Amniotic epithelial cell (primary cell): ENCODE results near the gene CRB1.

ENCODE experiments used
- DNase-seq: peaks from one replicate; pipeline ENCODE4 v3.0.0-alpha.2; 2010; ENCODE audit warnings: low read depth

CRB1 gene

DNA sequence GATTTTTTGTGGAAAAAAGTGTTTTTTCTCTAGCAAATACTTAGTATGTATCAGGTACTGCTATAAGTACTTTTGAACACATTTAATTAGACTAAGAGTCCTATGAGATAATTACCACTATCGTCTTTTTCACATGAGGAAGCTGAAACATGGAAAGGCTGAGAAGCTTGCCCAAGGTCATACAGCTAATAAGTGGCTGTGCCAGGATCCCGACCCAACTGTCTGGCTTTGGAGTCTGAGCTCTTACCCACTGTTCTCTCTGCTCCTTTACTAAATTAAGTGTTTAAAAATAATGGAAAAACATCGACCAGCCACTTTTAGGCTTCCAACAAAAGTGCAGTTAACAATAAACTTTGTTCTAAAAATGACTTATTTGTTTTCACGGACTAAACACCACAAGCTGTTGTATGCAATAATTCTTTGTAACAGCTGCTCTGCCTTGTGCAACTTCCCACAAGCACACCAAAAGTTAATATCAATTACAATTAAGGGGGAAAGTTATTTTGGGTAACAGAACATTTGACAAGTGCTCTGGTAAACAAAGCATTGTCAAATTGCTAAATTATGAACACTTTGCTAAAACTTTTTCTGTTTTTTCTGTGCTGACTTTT is 75.7 kb downstream of the CRB1 start:
- no peak for DNase-seq

- no peak for DNase-seq
Measured at GRCh38 chr1:197351821-197352440, 83.9 kb downstream of the CRB1 start.

GRCh38 chr1:197355248-197355995 is 87.4 kb downstream of the CRB1 start:
- DNase-seq = no peak

DNA sequence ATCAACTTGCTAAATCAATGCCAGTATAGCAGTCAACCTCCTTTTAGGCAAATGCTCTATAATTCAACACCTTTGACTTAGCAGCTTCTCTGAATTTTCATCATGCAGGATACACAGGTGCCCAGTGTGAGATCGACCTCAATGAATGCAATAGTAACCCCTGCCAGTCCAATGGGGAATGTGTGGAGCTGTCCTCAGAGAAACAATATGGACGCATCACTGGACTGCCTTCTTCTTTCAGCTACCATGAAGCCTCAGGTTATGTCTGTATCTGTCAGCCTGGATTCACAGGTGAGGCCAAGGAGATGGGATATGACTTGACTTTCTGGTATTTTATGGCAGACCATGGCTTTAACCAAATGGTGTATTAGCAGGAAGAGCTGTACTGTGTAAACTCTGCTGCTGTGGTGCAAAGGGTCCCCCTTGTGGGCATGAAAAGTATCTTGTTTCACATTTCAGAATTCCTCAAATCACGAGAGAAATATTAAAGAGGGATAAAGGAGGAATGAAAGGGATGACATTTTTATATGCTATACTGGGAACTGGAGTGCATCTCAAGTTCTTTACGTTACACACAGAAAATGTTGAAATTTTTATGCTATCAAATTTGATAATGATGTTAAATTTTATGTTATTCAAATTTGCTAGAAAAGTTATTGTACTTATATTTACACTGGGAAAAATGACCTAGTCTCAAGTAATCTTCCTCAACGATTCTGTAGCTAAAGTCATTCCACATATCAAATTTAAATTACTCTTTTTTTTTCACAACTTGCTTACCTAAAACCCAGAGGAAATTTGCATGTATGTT is 88.9 kb downstream of the CRB1 start:
- peak; percentile 53 for DNase-seq

DNA sequence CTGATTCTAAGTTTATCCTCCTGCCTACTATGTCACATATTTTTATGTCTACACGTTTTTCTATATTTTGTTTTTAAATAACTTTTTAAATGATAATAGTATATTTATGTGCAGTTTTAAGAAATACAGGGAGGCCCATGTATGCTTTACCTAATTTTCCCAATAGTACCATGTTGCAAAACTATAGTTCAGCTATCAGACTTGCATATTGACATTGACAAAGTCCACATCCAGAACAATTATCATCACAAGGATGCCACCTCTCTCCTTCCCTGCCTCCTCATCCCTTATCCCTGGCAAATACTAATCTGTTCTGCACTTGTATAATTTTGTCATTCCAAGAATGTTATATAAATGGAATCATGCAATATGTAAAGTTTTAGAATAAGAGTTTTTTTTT is 90.9 kb downstream of the CRB1 start:
- no peak for DNase-seq

GRCh38 chr1:197360068-197360467 is 92.0 kb downstream of the CRB1 start:
- DNase-seq = no peak

DNA sequence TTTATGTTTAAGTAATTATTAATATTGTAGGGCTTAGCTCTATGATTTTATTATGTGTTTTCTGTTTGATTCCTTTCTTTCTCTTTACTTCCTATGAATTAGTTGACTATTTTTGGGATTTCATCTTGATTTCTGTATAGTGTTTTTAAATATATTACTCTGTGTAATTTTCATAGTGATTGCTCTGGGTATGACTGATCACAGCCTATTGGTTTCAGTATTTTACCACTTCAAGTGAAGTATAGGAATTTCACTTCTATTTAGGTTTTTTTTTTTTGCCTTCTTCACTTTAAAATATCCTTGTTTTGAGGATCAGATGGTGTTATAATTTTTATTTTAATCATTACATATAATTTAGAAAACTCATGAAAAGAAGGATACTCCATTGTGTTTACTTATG is 94.8 kb downstream of the CRB1 start:
- no peak for DNase-seq

- DNase-seq = no peak
Measured at GRCh38 chr1:197363855-197364254, 95.8 kb downstream of the CRB1 start.

GRCh38 chr1:197366996-197367395 is 98.9 kb downstream of the CRB1 start:
- DNase-seq = no peak

GRCh38 chr1:197367627-197368026 is 99.6 kb downstream of the CRB1 start:
- no peak for DNase-seq

DNA sequence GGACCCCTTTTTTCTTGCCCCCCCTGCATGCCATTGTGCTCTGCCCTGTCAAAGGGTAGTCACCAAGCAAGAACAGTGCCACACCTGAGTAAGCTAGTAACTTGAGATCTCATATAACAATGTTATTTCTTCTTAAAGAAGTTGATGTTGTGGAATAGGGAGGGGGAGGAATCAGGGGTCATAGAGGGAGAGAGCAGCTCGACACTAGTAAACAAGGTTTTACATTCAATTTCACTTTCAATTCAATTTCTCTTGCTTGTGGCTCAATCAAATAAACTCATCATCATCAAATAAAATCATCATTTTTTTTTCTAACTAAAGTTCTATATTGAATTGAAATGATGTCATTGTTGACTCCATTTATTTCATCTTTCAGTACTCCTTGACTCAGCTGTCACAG is 106.4 kb downstream of the CRB1 start:
- DNase-seq = no peak

DNA sequence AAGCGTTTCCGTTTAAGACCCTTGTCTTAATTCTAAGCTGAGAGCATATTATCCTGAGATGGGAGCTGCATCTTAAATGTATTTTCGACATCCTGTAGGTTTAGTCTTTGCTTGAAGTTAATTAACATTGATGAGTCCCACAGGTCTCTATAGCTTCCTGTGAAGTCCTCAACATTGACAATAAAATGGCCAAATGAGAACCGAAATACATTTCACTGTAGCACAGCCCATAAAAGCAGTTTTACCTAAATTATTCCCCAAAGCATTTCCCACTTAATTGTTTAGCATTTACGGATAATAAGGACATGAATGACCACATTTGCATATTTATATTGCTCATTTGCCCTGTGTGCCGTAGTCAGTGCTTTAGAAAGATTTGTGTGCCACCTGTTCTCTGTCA is 116.4 kb downstream of the CRB1 start:
- DNase-seq = no peak

- DNase-seq = peak; percentile 40
Measured at GRCh38 chr1:197388801-197389200, 120.7 kb downstream of the CRB1 start.

- DNase-seq = no peak
Measured at GRCh38 chr1:197390856-197391255, 122.8 kb downstream of the CRB1 start.

GRCh38 chr1:197391303-197392226 is 123.5 kb downstream of the CRB1 start:
- DNase-seq = peak; percentile 42

- DNase-seq = no peak
Measured at GRCh38 chr1:197392541-197392940, 124.5 kb downstream of the CRB1 start.

GRCh38 chr1:197393105-197393504 is 125.1 kb downstream of the CRB1 start:
- peak; percentile 5 for DNase-seq

DNA sequence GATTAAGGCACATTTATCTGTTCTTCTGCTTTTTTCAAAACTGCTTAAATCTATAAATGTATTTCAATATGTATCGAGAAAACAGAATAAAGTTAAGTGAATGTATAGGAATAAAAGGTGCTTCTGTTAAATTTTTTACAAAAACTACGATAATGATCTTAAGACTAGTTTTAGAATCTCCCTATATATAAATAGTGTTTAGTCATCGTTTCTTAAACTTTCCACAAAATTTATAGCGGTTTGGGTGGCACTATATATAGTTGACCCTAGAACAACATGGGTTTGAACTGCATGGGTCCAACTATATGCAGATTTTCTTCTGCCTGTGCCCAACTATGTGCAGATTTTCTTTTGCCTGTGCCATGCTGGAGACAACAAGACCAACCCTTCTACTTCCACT is 125.7 kb downstream of the CRB1 start:
- no peak for DNase-seq

DNA sequence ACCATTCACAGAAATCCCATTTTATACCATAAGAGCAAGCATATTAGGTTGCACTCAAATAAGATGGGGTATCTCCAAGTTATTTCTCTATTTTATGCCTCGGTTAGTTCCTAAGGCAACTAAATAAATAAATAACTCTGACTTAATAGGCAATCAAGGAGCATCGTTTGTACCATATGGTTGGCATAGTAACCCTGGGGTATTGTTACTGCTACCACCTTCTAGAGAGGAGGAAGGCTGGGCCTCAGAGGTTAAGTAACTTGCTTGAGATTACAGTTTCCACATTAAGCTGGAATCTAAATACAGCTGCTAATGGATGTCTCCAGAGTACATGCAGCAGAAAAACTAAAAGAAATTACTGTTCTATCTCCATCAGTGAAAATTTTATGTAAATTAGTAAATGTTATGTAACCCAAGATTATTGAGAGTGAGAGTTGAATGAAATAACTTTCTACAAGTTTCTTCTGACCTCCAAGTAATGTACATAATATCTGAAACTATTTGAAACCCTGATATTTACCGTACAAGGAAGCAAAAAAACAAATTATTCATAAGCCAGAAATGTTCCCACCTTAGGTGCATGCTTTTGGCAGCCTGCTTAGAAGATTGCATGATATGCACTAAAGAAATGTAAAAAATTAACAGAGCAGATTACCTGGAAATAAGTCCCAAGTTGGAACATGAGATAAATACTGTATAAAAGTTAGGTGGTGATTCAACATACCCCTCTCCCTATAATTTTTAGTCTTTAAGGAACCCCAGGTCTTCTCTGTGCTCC is 127.0 kb downstream of the CRB1 start:
- DNase-seq = no peak

- DNase-seq = no peak
Measured at GRCh38 chr1:197397895-197398294, 129.8 kb downstream of the CRB1 start.
